Activated naive CD8-positive, alpha-beta T cell treated with anti-CD3 and anti-CD28 coated beads, Interleukin-2, amount 50 U/mL, for 16 hours (primary cell): Measurements from ENCODE around the gene NYAP1.
"Not testable (repeated sequence)": the region's sequence is repeated elsewhere in the genome, so short reads cannot be mapped to it uniquely, and the experiment has no call there.

Source experiments
- DNase-seq: peaks from one replicate; pipeline ENCODE4 v3.0.0-alpha.2; 2020; ENCODE audit warnings: low read depth, low spot score

Gene NYAP1

DNA sequence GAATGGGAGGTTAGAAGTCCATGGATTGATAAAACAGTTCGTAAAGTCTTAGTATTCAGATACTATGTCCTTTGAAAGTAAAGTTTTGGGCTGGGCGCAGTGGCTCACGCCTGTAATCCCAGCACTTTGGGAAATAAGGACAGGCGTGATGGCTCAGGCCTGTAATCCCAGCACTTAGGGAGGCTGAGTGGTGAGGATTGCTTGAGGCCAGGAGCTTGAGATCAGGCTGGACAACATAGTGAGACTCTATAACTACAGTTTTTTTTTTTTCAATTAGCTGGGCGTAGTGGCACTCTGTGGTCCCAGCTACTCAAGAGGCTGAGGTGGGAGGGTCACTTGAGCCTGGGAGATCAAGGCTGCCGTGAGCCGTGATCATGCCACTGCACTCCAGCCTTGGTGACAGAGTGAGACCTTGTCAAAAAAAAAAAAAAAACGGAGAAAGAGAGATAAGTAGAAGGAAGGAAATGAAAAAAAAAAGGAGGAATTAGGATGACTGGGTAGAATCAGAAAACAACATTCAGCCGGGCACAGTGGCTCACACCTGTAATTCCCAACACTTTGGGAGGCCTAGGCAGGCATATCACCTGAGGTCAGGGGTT lies 29.6 kb downstream of the NYAP1 start:
- DNase-seq = no peak

DNA sequence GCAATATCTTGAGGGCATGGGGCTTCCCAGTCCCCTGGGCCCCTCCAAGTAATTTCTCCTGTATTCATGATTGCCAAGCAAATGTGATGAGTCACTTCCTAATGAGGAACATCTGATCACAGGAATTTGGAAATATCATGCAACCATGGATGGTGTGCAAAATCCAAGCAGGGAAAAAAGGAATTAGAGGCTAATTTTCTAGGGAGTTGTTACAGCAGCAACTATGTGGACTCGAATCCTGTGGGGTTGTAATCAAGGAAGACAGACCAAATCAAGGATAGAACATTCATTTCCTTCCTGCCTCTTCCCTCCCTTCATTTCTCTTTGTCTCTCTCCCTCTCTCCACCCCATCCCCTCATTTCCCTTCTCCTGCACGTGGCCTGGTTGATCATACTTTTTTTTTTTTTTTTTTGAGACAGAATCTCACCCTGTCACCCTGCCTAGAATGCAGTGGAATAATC lies 31.4 kb downstream of the NYAP1 start:
- DNase-seq = no peak

DNA sequence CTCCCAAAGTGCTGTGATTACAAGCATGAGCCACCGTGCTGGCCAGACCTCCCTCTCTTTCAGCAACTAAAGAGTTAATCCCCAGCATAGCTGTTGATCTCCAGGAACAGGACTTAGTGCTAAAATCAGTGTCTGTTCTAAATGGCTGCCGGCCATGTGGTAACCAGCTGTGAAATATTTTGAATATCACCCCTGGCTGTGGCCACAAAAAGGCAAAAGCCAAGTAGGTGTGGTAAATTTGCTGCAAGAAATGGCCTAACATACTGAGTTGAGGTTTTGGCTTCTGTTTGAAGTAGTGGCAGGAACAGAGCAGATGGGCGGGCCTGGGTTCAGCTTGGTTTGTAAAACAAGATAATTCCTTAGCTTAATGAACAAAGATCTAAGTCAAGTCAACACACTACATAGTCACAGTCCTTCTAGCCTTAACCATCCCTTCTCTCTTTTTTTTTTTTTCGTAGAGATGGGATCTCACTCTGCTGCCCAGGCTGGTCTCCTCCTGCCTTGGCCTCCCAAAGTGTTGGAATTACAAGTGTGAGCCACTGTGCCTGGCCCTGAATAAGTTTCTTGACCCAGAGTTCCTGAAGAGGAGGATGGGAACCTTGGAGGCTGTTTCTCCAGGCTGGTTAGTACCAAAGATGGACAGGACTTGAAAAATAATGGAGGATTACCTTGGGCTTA lies 32.5 kb downstream of the NYAP1 start:
- no peak for DNase-seq

- DNase-seq = no peak
Measured at GRCh38 chr7:100517305-100517704, 33.6 kb downstream of the NYAP1 start.

- DNase-seq = no peak
Measured at GRCh38 chr7:100519580-100519979, 35.9 kb downstream of the NYAP1 start.

GRCh38 chr7:100520138-100520537 lies 36.4 kb downstream of the NYAP1 start:
- DNase-seq = no peak

- no peak for DNase-seq
Measured at GRCh38 chr7:100521076-100521475, 37.3 kb downstream of the NYAP1 start.

- DNase-seq = not testable (repeated sequence)
Measured at GRCh38 chr7:100521909-100522593, 38.3 kb downstream of the NYAP1 start.

GRCh38 chr7:100523192-100523591 lies 39.5 kb downstream of the NYAP1 start:
- DNase-seq = not testable (repeated sequence)

DNA sequence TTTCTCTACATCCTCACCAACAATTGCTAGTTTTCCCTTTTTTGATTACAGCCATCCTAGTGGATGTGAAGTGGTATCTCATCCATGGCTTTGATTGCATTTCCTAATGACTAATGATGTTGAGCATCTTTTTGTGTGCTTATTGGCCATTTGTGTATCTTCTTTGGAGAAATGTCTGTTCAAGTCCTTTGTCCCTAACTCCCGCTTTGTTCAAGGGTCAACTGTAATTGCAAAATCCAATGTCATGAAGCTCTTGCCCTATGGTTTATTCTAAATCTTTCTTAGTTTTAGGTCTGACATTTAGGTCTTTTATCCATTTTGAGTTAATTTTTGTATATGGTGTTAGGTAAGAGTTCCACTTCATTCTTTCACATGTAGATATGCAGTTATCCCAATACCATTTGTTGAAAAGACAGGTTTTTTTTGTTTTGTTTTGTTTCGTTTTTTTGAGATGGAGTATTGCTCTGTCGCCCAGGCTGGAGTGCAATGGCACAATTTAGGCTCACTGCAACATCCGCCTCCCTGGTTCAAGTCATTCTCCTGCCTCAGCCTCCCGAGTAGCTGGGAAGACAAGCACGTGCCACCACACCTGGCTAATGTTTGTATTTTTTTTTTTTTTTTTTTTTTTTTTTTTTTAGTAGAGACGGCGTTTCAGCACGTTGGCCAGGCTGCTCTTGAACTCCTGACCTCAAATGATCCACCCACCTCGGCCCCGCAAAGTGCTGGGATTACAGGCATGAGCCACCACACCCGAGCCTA lies 44.6 kb downstream of the NYAP1 start:
- not testable (repeated sequence) for DNase-seq

DNA sequence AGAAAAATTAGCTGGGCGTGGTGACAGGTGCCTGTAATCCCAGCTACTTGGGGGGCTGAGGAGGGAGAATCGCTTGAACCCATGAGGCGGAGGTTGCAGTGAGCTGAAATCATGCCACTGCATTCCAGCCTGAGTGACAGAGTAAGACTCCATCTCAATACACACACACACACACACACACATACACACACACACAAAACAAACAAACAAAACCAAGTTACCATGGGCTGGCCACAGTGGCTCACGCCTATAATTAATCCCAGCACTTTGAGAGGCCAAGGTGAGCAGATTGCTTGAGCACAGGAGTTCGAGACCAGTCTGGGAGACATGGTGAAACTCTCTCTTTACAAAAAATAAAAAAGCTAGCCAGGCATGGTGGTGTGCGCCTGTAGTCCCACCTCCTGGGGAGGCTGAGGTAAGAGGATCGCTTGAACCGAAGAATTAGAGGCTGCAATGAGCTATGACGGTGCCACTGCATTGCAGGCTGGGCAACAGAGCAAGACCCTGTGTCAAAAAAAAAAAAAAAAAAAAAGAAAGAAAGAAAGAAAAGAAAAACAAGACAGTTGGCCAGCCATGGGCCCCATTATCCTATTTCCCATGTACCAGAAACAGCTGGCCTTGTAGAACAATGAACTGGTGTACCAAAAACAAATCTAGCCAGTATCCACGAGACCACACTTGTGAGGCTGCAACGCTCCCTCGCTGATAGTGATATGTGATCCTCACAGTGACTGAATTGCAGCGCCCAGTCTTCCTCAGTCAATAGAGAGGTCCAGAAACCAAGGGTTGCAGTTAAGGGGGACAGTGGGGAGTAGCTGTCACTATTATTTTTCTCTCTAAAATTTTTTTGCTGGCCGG lies 48.7 kb downstream of the NYAP1 start:
- DNase-seq = no peak

DNA sequence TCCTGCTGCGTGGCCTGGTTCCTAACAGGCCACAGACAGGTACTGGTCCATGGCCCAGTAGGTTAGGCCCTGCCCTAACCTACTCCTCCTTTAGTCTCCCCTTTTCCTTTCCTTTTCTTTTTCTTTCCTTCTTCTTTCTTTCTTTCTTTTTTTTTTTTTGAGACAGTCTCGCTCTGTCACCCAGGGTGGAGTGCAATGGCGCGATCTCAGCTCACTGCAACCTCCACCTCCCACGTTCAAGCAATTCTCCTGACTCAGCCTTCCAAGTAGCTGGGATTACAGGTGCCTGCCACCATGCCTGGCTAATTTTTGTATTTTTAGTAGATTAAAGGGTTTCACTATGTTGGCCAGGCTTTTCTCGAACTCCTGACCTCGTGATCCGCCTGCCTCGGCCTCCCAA lies 52.3 kb downstream of the NYAP1 start:
- DNase-seq = not testable (repeated sequence)

- not testable (repeated sequence) for DNase-seq
Measured at GRCh38 chr7:100536695-100537094, 53.0 kb downstream of the NYAP1 start.

- DNase-seq = no peak
Measured at GRCh38 chr7:100538348-100538653, 54.6 kb downstream of the NYAP1 start.

GRCh38 chr7:100538654-100539435 lies 55.1 kb downstream of the NYAP1 start, which contains the start of gene AGFG2:
Gene AGFG2 (plus strand): TSS chr7:100539203. CDS start chr7:100539347, 144 bp downstream.
- DNase-seq = peak; percentile 100

DNA sequence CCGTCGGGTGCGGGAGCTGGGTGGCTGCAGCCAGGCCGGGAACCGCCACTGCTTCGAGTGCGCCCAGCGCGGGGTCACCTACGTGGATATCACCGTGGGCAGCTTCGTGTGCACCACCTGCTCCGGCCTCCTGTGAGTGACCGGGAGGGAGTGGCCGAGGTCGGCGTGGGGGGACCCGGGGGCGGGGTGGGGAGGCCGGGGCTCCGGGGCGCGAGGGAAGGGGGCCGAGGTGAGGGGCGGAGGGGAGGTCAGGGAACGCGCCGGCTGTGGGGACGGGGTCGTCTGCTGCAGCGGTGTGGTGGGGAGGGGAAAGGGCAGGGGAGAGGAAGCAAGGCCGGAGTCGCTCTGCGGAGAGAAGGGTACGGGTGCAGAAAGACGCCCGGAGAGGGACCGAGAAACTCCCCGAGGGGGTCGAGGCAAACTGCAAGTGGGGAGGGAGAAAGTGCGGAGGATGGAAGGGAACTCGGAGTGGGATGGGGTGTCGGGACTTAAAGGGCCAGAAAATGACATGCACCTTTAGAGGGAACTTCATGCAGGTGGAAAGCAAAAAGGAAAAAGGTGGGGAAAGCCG lies 55.8 kb downstream of the NYAP1 start:
- no peak for DNase-seq

DNA sequence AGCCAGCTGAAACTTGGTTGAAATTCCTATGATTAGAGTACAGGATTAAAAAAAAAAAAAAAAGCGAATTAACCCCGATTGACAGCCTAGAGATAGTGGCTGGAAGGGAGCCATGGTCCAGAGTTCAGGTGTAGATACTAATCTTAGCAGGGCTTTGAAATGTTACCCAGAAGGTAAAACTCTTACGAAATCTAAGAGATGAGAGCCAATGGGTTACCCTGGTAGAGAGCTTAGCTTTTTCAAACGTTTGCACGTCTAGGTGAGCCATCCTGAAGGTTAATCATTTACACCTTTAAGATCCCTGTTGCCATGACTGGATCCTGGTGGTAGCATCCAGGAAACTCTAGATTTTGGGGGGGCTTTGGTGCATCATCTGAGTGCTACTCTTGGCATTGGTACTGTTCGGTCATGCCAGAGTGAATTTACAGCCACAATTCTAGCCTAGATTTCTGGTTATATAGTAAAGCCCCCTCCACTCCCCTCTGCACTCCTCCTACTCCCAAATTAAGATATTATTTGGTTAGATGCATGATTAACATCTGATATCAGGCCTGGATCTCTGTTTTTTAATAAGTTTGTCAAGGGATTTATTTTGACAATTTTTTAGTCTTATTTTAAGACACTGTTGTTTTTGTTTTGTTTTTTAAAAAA lies 56.5 kb downstream of the NYAP1 start:
- DNase-seq = no peak

GRCh38 chr7:100541309-100541708 lies 57.6 kb downstream of the NYAP1 start:
- not testable (repeated sequence) for DNase-seq

DNA sequence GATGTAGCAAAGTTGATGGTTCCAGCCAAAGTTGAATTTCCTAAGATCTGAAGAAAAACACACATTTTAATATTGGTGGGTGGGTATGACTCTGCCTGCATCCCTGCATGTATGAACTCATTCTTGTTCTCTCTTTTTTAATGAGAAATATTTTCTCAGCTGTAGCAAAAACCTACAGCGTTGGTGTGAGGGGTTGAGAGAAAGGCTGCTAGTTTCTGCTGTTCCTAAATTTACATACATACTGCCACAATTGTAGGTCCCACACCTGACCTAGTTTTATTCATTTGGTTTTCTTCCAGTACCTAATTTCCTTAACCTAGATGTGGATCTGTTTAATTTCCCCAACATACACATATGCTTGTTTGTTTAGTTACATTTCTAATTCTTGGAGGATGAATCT lies 59.9 kb downstream of the NYAP1 start:
- DNase-seq = no peak

- DNase-seq = no peak
Measured at GRCh38 chr7:100544386-100544785, 60.7 kb downstream of the NYAP1 start.
